Right hindlimb (tissue), 1 donor: ENCODE results near the gene ELP5.

ENCODE experiments used
- DNase-seq: peaks from one replicate; pipeline ENCODE4 v3.0.0-alpha.2; 2018

ELP5 gene

GRCh38 chr17:7290166-7290565 lies 38.2 kb downstream of the ELP5 start:
- no peak for DNase-seq

GRCh38 chr17:7290685-7291084 lies 38.7 kb downstream of the ELP5 start:
- no peak for DNase-seq

- no peak for DNase-seq
These were observed 40.2 kb downstream of the ELP5 start for GRCh38 chr17:7292194-7292593.

GRCh38 chr17:7292729-7293128 lies 40.7 kb downstream of the ELP5 start:
- no peak for DNase-seq

GRCh38 chr17:7293159-7293558 lies 41.1 kb downstream of the ELP5 start:
- no peak for DNase-seq

- DNase-seq: no peak
These were observed 42.0 kb downstream of the ELP5 start for GRCh38 chr17:7293816-7294613.

GRCh38 chr17:7294614-7295153 lies 42.7 kb downstream of the ELP5 start, which contains the start of gene YBX2:
Gene YBX2, minus strand, starts transcription at chr17:7294639. Its CDS starts 139 bp downstream, at chr17:7294500.
- DNase-seq: peak; percentile 55

- no peak for DNase-seq
These were observed 43.5 kb downstream of the ELP5 start for GRCh38 chr17:7295230-7296180.

GRCh38 chr17:7296189-7296861 lies 44.3 kb downstream of the ELP5 start:
- peak; percentile 84 for DNase-seq

- DNase-seq: no peak
These were observed 52.2 kb downstream of the ELP5 start for GRCh38 chr17:7304179-7304578.

- DNase-seq: peak; percentile 100
These were observed 55.1 kb downstream of the ELP5 start, which contains the start of gene EIF5A for GRCh38 chr17:7306911-7307685. Gene EIF5A, plus strand, starts transcription at chr17:7307628. Its CDS starts 2,008 bp downstream, at chr17:7309636.

- no peak for DNase-seq
These were observed 55.9 kb downstream of the ELP5 start for GRCh38 chr17:7307686-7308624.

GRCh38 chr17:7308625-7309433 lies 56.8 kb downstream of the ELP5 start:
- peak; percentile 83 for DNase-seq
